ENCODE measurements around the gene RETSAT. TPM values are rescaled to one million over a fixed set of nuclear protein-coding genes. Genes with fewer than 3 reads are reported as not detected.
A peak's percentile ranks its signal among the peaks of the same experiment; 100 is the strongest.
"Not testable (repeated sequence)": the region's sequence is repeated elsewhere in the genome, so short reads cannot be mapped to it uniquely, and the experiment has no call there.

The RETSAT gene
- total RNA-seq, 1 donor from 2014 or later: 58.1 TPM

DNA sequence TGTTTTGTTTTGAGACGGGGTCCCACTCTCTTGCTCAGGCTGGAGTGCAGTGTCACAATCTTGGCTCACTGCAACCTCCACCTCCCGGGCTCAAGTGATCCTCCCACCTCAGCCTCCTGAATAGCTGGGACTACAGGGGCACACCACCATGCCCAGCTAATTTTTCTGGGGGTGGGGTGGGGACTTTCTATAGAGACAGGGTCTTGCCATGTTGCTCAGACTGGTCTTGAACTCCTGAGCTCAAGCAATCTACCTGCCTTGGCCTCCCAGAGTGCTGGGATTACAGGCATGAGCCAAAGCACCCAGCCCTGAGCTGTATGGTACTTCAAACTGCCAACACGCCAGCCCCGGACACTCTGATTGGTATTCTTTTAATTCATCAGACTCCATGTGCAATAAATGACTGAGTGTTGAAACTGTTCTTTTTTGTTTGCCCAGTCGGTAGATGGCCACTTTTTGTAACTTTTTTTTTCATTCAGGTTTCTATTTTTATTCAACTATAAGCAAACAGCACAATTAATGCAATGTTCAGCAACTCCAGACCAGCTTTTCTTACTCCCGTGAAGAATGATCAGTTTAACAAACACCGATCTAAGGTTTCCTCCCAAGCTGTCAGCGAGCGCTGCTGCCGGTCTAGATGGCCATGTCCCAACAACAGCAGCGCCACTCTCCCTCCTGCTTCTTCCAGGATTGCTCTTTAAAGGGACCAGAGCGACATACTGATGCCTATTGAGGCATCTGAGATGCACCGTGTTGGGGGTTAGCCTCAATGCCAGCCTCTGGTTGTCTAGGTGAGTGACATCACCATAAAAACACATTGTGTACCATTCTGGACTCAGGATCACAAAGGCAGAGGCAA lies 14.1 kb downstream of the RETSAT start:
- Histone ChIP-seq H3K27ac (no peak overlapping the region), H3K4me3 (no peak overlapping the region), H3K9me3 (no peaks in the 10 kb centered on the region), H3K4me1 (no peaks in the 10 kb centered on the region), H3K36me3 (peaks cover 14% of the 10 kb centered on the region), H3K27me3 (no peaks in the 10 kb centered on the region)
- DNase-seq (no peak), ATAC-seq (peak; percentile 72)
- intact Hi-C loops (cut with DNase I): no loop called here
- TF ChIP-seq, protein P1, sequence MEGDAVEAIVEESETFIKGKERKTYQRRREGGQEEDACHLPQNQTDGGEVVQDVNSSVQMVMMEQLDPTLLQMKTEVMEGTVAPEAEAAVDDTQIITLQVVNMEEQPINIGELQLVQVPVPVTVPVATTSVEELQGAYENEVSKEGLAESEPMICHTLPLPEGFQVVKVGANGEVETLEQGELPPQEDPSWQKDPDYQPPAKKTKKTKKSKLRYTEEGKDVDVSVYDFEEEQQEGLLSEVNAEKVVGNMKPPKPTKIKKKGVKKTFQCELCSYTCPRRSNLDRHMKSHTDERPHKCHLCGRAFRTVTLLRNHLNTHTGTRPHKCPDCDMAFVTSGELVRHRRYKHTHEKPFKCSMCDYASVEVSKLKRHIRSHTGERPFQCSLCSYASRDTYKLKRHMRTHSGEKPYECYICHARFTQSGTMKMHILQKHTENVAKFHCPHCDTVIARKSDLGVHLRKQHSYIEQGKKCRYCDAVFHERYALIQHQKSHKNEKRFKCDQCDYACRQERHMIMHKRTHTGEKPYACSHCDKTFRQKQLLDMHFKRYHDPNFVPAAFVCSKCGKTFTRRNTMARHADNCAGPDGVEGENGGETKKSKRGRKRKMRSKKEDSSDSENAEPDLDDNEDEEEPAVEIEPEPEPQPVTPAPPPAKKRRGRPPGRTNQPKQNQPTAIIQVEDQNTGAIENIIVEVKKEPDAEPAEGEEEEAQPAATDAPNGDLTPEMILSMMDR (IDR thresholded peaks at IDR 0.05): no peak

DNA sequence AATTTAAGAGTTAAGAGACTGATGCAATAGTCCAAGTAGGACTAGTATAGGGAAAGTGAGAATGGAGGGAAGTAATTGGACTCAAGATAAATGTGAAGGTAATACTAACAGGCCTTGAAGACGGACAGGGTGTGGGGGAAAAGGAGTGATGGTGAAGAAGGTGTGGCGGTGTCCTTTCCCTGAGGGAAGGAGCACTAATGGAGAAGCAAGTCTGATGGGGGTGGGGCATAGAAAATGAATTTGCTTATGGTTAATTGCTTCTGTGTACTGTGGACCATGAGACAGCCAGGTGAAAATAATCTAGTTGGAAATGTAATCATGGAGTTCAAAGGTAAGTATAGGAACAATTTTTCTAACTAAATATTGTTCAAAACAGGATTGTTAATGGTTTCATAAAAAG lies 19.4 kb downstream of the RETSAT start:
- intact Hi-C loops (cut with DNase I): no loop called here
- TF ChIP-seq, protein P1 (IDR thresholded peaks at IDR 0.05): no peak
- Histone ChIP-seq H3K36me3 (no peaks in the 10 kb centered on the region), H3K4me3 (no peak overlapping the region), H3K27ac (no peak overlapping the region), H3K9me3 (no peaks in the 10 kb centered on the region), H3K4me1 (no peaks in the 10 kb centered on the region), H3K27me3 (no peaks in the 10 kb centered on the region)
- ATAC-seq (no peak), DNase-seq (no peak)

DNA sequence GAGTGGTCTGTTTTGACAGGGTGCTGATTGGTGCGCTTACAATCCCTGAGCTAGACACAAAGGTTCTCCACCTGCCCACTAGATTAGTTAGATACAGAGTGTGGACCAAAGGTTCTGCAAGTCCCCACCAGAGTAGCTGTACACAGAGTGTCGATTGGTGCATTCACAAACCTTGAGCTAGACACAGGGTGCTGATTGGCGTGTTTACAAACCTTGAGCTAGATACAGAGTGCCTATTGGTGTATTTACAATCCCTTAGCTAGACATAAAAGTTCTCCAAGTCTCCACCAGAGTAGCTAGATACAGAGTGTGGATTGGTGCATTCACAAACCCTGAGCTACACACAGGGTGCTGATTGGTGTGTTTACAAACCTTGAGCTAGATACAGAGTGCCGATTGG lies 20.5 kb downstream of the RETSAT start:
- intact Hi-C loops (cut with DNase I): not testable (repeated sequence)

DNA sequence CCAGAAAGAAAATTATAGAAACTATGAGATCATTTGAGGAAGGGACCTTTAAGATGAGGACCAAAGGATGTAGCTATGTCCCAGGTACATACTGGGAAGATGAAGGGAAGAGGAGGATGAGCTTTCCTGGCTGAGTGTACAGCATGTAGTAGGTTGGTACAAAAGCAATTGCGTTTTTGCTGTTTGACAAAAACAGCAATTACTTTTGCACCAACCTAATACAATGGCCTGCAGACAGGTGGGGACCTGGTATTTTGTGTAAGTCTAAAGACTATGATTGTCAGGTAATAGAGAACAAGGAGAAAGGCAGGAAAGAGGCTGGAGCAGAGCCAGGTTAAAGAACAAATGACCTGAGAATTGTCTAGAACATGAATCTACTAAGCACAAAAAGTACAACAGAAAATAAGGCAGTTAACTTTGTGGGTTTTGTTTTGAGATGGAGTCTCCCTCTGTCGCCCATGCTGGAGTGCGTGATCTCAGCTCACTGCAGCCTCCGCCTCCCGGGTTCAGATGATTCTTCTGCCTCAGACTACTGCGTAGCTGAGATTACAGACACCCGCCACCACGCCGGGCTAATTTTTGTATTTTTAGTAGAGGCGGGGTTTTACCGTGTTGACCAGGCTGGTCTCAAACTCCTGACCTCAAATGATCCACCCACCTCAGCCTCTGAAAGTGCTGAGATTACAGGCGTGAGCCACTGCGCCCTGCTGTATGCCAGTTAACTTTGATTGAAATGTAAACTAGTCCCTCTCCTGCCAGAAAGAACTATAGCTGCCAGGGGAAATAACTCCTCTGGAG lies 23.3 kb downstream of the RETSAT start:
- no peak overlapping the region for H3K4me3 ChIP-seq
- no peaks in the 10 kb centered on the region for H3K9me3 ChIP-seq
- no peak for ATAC-seq
- no peaks in the 10 kb centered on the region for H3K27me3 ChIP-seq
- DNase-seq: no peak
- H3K36me3 ChIP-seq: no peaks in the 10 kb centered on the region
- intact Hi-C loops (cut with DNase I): no loop called here
- H3K4me1 ChIP-seq: peaks cover 6% of the 10 kb centered on the region
- TF ChIP-seq, protein P1 (IDR thresholded peaks at IDR 0.05): no peak
- H3K27ac ChIP-seq: no peak overlapping the region

More for the DNA sequence above, 20.5 kb downstream of the RETSAT start:
- DNase-seq, H3K36me3 ChIP-seq, H3K4me3 ChIP-seq, ATAC-seq, H3K4me1 ChIP-seq, H3K27ac ChIP-seq, H3K27me3 ChIP-seq, H3K9me3 ChIP-seq: not testable (repeated sequence)

DNA sequence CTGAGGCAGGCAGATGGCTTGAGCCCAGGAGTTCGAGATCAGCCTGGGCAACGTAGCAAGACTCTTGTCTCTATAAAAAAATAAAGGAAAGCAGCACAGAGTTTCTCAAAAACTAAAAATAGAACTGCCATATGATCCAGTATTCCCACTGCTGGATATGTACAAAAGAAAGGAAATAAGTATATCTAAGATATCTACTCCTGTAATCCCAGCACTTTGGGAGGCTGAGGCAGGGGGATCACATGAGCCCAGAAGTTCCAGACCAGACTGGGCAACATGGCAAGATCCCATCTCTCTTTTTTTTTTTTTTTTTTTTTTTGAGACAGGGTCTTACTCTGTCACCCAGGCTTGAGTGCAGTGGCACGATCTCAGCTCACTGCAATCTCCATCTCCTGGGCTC lies 24.6 kb downstream of the RETSAT start:
- H3K4me3 ChIP-seq; DNase-seq; H3K27me3 ChIP-seq; intact Hi-C loops (cut with DNase I); H3K9me3 ChIP-seq; ATAC-seq; H3K27ac ChIP-seq; H3K36me3 ChIP-seq: not testable (repeated sequence)
- H3K4me1 ChIP-seq: peaks cover 19% of the 10 kb centered on the region

DNA sequence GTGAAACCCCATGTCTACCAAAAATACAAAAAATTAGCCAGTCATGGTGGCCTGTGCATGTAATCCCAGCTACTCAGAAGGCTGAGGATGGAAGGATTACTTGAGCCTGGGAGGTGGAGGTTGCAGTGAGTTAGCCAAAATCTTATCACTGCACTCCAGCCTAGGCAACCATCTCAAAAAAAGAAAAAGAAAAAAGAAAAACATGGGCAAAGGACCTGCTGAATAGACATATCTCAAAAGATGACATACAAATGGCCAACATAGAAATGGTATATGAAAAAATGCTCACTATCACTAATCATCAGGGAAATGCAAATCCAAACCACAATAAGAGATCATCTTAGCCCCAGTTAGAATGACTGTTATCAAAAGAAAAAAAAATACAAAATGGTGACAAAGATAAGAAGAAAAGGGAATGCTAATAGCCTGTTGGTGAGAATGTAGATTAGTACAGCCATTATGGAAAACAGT lies 25.1 kb downstream of the RETSAT start:
- no peak overlapping the region for H3K4me3 ChIP-seq

More for the DNA sequence above, 25.1 kb downstream of the RETSAT start:
- H3K4me1 ChIP-seq: peaks cover 24% of the 10 kb centered on the region
- H3K27ac ChIP-seq: no peak overlapping the region
- no peaks in the 10 kb centered on the region for H3K27me3 ChIP-seq
- H3K36me3 ChIP-seq: peaks cover 14% of the 10 kb centered on the region
- DNase-seq (no peak), ATAC-seq (no peak)
- intact Hi-C loops (cut with DNase I): no loop called here
- TF ChIP-seq, protein P1 (IDR thresholded peaks at IDR 0.05): no peak
- no peaks in the 10 kb centered on the region for H3K9me3 ChIP-seq

Data from upper lobe of right lung (tissue), 1 donor.